Activated naive CD4-positive, alpha-beta T cell treated with anti-CD3 and anti-CD28 coated beads, Interleukin-2, amount 50 U/mL, for 24 hours (primary cell): Measurements from ENCODE around the gene SULT1C4.

Source experiments
- H3K27ac Mint-ChIP-seq: one replicate; pipeline ENCODE4 v1.8.0; 2021; ENCODE audit warnings: mild to moderate bottlenecking, mixed read lengths
- H3K27me3 Mint-ChIP-seq: one replicate; pipeline ENCODE4 v1.8.0; 2021; ENCODE audit warnings: mixed read lengths
- H3K36me3 Mint-ChIP-seq: one replicate; pipeline ENCODE4 v1.8.0; 2021; ENCODE audit warnings: mixed read lengths
- H3K4me1 Mint-ChIP-seq: one replicate; pipeline ENCODE4 v1.8.0; 2021; ENCODE audit warnings: mixed read lengths
- H3K4me3 Mint-ChIP-seq: one replicate; pipeline ENCODE4 v1.8.0; 2021; ENCODE audit warnings: mild to moderate bottlenecking, mixed read lengths
- H3K9me3 Mint-ChIP-seq: one replicate; pipeline ENCODE4 v1.8.0; 2021; ENCODE audit warnings: mixed read lengths

SULT1C4 gene

DNA sequence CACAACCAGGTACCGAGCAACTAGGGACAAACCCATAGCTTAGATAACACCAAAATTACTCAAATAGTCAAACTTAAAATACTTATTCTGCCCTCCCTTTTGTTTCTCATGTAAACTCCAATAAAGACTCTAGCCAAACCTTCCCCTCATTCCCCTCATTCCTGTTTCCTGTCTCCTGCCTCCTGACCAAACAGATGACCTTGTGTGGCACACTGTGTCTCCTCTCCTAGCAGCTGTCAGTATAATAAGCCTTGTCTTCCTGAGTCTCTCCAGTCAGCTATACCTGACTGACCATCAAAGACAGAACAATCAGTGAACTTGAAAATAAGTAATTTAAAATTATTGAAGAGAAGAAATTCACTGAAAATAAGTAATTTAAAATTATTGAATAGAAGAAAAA, 14.3 kb downstream of the SULT1C4 start:
- Mint-ChIP-seq H3K27me3 (peaks cover 10% of the 10 kb centered on the region), H3K4me1 (no peaks in the 10 kb centered on the region), H3K36me3 (no peaks in the 10 kb centered on the region), H3K27ac (no peak overlapping the region), H3K4me3 (no peak overlapping the region), H3K9me3 (peaks cover 20% of the 10 kb centered on the region)

DNA sequence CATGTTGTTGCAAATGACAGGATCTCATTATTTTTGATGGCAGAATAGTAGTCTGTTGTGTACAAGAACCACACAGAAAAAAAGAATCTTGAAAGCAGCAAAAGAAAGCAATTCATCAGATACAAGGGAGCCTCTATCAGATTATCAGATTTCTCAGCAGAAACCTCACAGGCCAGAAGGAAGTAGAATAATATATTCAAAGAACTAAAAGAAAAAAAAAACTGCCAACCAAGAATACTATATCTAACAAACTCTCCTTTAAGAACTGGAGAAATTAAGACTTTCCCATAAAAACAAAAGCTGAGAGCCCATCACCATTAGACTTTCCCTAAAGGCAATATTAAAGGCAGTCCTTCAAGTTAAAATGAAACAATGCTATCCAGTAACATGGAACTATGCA, 15.4 kb downstream of the SULT1C4 start:
- peaks cover 9% of the 10 kb centered on the region for H3K27me3 Mint-ChIP-seq
- peaks cover 22% of the 10 kb centered on the region for H3K9me3 Mint-ChIP-seq
- H3K36me3 Mint-ChIP-seq, result no peaks in the 10 kb centered on the region
- no peak overlapping the region for H3K27ac Mint-ChIP-seq
- H3K4me1 Mint-ChIP-seq, result no peaks in the 10 kb centered on the region
- H3K4me3 Mint-ChIP-seq, result no peak overlapping the region

DNA sequence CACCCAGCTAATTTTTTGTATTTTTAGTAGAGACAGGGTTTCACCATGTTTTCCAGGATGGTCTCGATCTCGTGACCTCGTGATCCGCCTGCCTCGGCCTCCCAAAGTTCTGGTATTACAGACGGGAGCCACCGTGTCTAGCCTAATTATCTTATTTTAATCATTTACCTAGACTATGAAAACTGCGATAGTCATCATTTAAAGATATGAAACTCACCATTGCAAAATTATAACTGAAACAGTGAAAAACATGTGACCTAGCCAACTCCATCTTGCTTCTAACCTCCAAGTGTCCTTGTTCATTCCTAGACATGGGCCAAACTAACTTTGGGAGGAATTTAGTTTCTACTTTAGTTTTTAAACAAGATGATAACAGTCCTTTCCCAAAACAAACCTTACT, 17.4 kb downstream of the SULT1C4 start:
- Mint-ChIP-seq H3K27ac (no peak overlapping the region), H3K36me3 (no peaks in the 10 kb centered on the region), H3K4me3 (no peak overlapping the region), H3K4me1 (no peaks in the 10 kb centered on the region), H3K27me3 (peaks cover 3% of the 10 kb centered on the region), H3K9me3 (peaks cover 26% of the 10 kb centered on the region)

DNA sequence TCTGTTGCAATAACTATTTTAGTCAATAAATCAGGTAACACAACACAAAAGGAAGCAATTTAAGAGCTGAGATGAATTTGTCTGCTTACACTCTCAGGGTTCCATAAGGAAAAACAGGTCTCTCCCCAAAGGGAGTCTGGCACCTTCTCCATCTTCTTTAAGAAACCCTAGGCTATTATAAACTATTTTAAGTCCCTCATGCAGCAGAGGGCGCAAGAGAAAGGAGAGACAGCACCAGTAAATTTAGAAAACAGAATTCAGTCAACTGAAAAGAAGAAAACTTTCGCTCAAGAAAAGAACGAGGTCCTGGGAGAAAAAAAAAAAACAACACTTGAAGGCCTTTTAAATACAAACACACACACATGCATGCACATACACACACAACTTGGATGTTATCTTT, 19.1 kb downstream of the SULT1C4 start:
- Mint-ChIP-seq H3K27ac (no peak overlapping the region), H3K4me1 (no peaks in the 10 kb centered on the region), H3K36me3 (no peaks in the 10 kb centered on the region), H3K4me3 (no peak overlapping the region), H3K9me3 (peaks cover 22% of the 10 kb centered on the region), H3K27me3 (peaks cover 4% of the 10 kb centered on the region)

DNA sequence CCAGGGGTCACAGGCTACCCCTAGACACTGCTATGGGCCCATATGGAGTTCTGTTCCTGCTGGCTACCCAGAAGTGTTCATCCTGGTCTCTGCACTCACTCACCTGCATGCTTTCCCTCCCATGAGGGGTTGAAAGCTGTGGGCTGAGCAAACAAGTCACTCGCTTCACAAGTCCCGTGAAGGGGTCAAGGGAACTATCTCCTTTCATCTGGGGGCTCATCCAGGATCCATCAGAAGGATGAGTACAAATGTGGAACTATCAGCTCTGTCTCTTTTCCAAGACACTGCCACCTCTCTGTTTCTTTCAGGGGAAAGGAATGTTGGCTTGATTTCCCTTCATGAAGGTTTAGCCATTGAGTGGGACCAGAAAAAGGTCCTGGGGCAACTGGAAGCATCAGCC, 21.7 kb downstream of the SULT1C4 start:
- H3K27ac Mint-ChIP-seq, result no peak overlapping the region
- H3K9me3 Mint-ChIP-seq, result peaks cover 13% of the 10 kb centered on the region
- H3K36me3 Mint-ChIP-seq, result no peaks in the 10 kb centered on the region
- peaks cover 3% of the 10 kb centered on the region for H3K27me3 Mint-ChIP-seq
- no peak overlapping the region for H3K4me3 Mint-ChIP-seq
- H3K4me1 Mint-ChIP-seq, result no peaks in the 10 kb centered on the region

DNA sequence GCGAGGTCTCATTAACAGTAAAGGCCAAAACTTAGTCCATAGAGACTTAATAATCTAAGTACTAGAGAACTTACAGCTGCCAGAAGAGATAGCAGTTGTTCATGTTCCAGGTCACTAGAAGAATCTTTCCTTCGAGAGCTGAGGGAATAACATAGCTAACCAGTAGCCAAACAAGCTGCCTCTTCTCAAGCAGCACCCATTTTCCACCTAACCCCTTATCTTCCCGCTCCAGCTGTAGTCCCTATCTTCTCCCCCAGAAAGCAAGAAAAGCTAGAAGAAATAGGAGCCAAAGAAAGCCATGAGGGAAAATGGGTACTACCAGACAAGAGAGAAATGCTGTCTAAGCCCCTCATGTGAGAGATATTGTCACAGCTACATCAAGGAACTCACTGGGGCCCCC, 24.0 kb downstream of the SULT1C4 start:
- no peak overlapping the region for H3K4me3 Mint-ChIP-seq
- H3K4me1 Mint-ChIP-seq, result no peaks in the 10 kb centered on the region
- H3K9me3 Mint-ChIP-seq, result peaks cover 23% of the 10 kb centered on the region
- H3K27me3 Mint-ChIP-seq, result peaks cover 7% of the 10 kb centered on the region
- H3K36me3 Mint-ChIP-seq, result no peaks in the 10 kb centered on the region
- no peak overlapping the region for H3K27ac Mint-ChIP-seq

DNA sequence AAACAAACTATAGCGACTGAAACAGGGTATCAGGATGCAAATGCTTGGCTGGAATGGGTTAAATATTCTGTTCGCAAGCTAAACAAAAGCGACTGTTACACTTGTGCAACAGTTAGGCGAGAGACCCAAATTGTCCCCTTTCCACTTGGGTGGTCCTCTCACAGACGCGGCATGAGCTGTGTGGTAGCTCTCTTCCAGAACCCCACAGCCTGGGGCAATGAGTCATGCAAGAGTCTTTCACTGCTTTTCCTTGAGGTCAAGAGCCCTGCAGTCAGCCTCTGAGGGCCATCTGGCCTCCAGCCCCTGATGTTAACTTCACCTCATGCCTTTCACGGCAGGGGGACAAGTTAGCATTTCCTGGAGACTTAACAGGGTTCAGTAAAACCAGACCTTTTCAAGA, 25.7 kb downstream of the SULT1C4 start:
- Mint-ChIP-seq H3K9me3 (peaks cover 17% of the 10 kb centered on the region), H3K4me1 (no peaks in the 10 kb centered on the region), H3K4me3 (no peak overlapping the region), H3K27me3 (peaks cover 5% of the 10 kb centered on the region), H3K36me3 (no peaks in the 10 kb centered on the region), H3K27ac (no peak overlapping the region)

DNA sequence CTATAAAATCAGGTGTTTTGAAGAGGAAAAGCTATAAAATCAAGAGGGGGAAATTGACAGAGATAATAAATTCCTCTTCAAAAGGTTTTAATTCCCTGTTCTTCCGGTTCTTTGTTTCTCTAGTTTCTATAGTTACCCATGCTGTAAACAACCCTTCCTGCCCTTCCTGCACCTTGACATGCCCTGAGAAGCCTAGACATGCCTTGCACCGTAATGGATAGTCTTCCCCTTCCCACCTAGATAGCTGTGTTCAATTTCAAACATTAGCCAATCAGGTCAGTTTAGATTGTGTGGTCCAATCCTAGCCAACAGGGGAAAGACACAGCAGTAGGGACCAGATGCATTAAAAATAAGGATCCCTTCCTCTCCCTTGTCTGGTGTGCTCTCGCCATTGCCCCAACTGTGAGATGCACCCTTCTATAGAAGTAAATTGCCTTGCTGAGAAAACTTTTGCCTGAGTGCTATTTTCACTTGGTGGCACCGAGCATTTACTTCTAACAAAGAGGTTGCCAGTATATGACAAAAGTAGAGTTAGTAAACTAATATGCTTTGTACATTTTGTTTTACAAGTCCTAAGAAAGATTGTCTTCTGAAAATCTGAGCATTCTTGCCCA, 27.1 kb downstream of the SULT1C4 start:
- H3K27ac Mint-ChIP-seq, result no peak overlapping the region
- H3K4me1 Mint-ChIP-seq, result no peaks in the 10 kb centered on the region
- peaks cover 16% of the 10 kb centered on the region for H3K9me3 Mint-ChIP-seq
- H3K4me3 Mint-ChIP-seq, result no peak overlapping the region
- H3K36me3 Mint-ChIP-seq, result no peaks in the 10 kb centered on the region
- H3K27me3 Mint-ChIP-seq, result peaks cover 5% of the 10 kb centered on the region

DNA sequence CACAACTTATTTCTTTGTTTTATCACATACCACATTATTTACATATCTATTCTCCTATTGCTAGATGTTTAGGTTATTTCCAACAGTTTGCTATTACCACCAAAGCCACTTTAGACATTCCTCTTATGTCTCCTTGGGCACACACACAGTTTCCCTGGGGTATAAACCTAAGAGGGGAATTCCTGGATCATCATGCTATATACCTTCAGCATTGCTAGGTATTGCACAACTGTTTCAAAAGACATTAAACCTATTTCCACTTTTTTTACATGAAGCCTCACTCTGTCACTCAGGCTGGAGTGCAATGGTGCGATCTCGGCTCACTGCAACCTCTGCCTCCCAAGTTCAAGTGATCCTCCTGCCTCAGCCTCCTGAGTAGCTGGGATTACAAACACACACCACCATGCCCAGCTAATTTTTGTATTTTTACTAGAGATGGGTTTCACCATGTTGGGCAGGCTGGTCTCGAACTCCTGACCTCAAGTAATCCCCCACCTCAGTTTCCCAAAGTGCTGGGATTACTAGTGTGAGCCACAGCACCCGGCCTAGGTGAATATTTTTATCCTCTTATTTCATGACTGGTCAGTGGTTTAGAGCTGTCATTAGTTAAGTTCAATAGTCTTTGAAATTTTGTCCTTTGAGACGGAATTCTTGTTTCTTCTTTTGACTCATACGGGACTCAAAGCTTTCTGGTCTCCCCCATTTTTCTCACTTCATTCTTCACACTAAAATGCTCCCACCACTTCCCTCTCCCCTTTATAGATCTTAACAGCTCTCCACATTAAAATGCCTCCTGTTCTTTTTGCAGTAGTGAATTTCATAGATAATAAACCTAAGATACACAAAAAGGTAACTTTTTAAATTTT, 30.3 kb downstream of the SULT1C4 start:
- Mint-ChIP-seq H3K4me3 (no peak overlapping the region), H3K27ac (no peak overlapping the region), H3K36me3 (no peaks in the 10 kb centered on the region), H3K27me3 (peaks cover 4% of the 10 kb centered on the region), H3K9me3 (peaks cover 16% of the 10 kb centered on the region), H3K4me1 (no peaks in the 10 kb centered on the region)

DNA sequence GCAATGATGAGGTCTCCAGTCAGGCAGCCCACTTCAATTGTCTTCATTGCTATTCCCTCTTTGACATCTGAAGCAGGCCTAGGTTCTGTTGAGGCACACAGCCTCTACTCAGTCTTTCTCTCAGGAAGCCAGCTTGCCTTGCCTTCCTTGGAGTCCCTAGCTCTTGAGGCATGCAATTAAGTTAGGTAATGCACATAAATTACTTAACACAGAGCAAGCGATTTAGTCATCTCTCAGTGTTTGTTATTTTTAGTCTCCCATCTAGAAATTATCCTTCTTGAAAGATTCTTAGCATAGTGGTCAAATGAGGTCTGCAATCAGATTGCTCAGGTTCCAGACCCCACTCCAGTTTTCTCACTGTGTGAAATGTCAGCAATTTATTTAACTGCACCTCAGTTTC, 32.0 kb downstream of the SULT1C4 start:
- H3K4me3 Mint-ChIP-seq, result no peak overlapping the region
- H3K27me3 Mint-ChIP-seq, result peaks cover 2% of the 10 kb centered on the region
- peaks cover 10% of the 10 kb centered on the region for H3K9me3 Mint-ChIP-seq
- no peaks in the 10 kb centered on the region for H3K36me3 Mint-ChIP-seq
- no peak overlapping the region for H3K27ac Mint-ChIP-seq
- H3K4me1 Mint-ChIP-seq, result no peaks in the 10 kb centered on the region

DNA sequence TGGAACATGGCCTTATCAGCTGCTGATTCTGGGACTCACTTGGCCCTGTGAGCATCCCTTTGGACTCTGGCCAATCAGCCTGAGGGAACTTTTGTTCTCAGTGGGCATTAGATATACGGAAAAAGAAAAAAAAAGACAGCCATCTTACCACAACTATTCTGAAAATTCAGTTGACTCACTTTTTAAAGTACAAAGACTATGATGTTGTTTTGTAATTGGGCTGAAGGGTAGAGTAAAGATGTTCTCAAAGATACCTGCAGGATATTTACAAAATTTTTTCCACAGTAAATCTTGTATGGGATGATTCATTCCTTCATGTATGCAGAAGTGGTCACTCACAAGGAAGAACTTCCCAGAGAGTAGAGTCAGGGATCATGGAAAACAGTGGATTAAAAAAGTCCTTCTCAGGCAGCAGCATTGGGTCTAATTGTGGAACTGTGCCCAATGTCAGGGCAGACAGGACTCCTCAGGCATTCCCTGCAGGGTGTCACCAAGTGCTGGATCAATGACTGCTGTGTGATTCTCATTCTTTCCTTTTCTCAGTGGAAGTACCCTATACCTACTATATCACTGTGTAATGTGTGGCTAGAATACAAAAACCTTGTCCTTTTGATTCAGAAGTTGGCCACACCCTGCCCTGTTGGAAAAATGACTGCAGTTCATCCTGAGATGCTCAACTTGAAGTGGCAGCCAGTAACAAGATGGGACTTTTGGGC, 35.4 kb downstream of the SULT1C4 start:
- Mint-ChIP-seq H3K27ac (no peak overlapping the region), H3K4me1 (no peaks in the 10 kb centered on the region), H3K27me3 (no peaks in the 10 kb centered on the region), H3K9me3 (no peaks in the 10 kb centered on the region), H3K4me3 (no peak overlapping the region), H3K36me3 (no peaks in the 10 kb centered on the region)

DNA sequence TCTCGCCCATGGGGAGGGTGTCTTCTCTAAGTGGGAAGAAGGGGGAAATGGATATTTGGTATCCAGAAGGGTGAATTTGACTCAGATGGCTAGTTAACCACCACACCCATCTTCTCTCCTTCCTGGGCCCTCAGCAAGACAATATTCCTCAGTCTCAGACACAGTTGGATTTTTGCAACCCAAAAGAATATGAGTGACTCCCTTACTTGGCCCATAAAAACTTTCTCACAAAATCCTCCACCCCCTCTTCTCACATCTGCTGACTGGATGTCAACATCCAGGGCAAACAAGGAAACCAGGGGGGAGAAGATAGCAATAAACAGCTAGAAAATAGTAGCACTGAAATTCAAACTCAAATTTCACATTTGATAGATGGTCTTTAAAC, 35.9 kb downstream of the SULT1C4 start:
- Mint-ChIP-seq H3K9me3 (no peaks in the 10 kb centered on the region), H3K4me3 (no peak overlapping the region), H3K4me1 (no peaks in the 10 kb centered on the region)

DNA sequence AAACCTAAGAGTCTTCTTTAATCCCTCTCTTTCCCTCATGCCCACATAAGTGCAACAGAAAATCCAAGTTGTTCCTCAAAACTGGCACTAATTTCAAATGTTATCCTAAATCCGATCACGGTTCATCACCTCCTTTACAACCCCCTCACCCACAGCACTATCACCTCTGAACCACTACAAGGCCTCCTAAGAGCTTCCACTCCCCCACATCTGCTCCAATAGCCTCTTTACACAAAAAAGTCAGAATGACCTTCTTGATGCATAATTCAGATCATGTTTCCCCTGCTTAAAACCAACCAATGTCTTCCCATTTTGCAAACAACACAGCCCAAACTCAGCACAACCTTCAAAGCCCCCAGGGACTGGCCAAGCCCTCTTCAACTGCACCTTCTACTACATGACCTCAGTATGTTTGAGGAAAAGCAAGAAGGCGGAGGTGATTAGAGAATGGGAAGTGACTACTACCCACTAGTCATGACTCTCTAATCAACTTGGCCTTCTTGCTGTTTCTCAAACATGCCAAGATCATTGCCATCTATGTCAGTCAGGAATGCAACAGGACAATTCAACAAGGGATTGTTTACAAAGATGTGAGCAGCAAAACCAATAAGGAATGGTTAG, 36.6 kb downstream of the SULT1C4 start:
- no peak overlapping the region for H3K27ac Mint-ChIP-seq
- no peaks in the 10 kb centered on the region for H3K36me3 Mint-ChIP-seq
- H3K4me3 Mint-ChIP-seq, result no peak overlapping the region
- no peaks in the 10 kb centered on the region for H3K4me1 Mint-ChIP-seq
- no peaks in the 10 kb centered on the region for H3K9me3 Mint-ChIP-seq
- H3K27me3 Mint-ChIP-seq, result no peaks in the 10 kb centered on the region

More for the DNA sequence above, 35.9 kb downstream of the SULT1C4 start:
- Mint-ChIP-seq H3K36me3 (no peaks in the 10 kb centered on the region), H3K27ac (no peak overlapping the region), H3K27me3 (no peaks in the 10 kb centered on the region)

DNA sequence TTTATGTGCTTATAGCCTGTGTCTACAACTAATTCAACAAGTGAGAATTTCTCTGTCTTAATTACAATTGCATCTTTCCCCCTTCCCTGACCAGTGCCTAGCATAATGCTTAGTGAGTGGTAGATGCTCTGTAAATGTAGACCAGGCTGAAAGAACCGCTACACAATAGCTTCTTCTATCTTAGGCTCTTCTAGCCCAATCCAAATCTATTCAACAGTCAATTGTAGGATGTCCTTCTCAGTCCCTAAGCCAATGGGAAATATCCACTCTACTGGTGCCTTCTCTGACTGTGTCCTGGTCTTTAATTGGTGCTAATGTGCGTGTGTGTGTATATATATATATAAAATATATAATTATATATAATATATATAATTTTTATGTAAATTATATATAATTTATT, 37.2 kb downstream of the SULT1C4 start:
- H3K27me3 Mint-ChIP-seq, result no peaks in the 10 kb centered on the region
- H3K4me1 Mint-ChIP-seq, result no peaks in the 10 kb centered on the region
- H3K27ac Mint-ChIP-seq, result no peak overlapping the region
- no peaks in the 10 kb centered on the region for H3K36me3 Mint-ChIP-seq
- no peaks in the 10 kb centered on the region for H3K9me3 Mint-ChIP-seq
- no peak overlapping the region for H3K4me3 Mint-ChIP-seq

DNA sequence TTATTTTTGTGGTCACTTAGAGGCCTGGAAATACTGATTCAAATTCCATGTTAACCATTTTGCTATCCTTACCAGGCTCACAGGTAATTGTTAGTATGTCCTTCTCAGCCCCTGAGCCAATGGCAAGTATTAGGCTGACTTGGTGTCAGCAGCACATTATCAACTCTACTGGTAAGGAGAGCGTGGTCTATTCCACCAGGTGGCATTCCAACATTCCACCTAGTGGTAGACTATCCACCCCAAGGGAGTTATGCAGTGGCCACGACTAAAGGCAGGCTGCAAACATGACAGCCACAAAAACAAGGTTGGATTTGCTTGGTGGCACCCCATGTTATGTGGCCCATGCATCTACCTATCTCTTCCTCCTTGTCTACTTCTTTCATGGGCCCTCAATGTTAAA, 39.5 kb downstream of the SULT1C4 start:
- no peaks in the 10 kb centered on the region for H3K27me3 Mint-ChIP-seq
- H3K27ac Mint-ChIP-seq, result no peak overlapping the region

DNA sequence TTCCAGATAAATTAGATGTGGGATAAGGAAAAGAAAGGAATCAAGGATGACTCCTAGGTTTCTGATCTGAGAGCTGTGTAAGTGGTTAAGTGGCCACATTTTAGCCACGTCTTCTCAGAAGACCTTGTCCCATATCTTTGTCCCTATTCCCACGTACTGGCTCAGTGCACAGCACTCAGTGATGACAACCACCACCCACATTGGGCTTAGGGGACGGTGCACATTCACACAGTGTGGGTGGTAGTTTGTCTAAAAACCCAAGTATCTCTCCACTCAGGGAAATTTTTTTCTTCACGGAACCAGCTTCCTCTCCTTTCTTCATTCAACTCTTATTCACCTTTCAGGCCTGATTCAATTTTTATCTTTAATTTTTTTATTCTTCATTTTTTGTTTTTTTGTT, 40.7 kb downstream of the SULT1C4 start:
- H3K27ac Mint-ChIP-seq, result no peak overlapping the region
- H3K36me3 Mint-ChIP-seq, result no peaks in the 10 kb centered on the region
- H3K4me1 Mint-ChIP-seq, result no peaks in the 10 kb centered on the region
- peaks cover 6% of the 10 kb centered on the region for H3K27me3 Mint-ChIP-seq
- no peak overlapping the region for H3K4me3 Mint-ChIP-seq
- H3K9me3 Mint-ChIP-seq, result no peaks in the 10 kb centered on the region

More for the DNA sequence above, 39.5 kb downstream of the SULT1C4 start:
- no peaks in the 10 kb centered on the region for H3K4me1 Mint-ChIP-seq
- H3K9me3 Mint-ChIP-seq, result no peaks in the 10 kb centered on the region
- no peaks in the 10 kb centered on the region for H3K36me3 Mint-ChIP-seq
- H3K4me3 Mint-ChIP-seq, result no peak overlapping the region
